Glomerular endothelial cell (primary cell): ENCODE data around the gene HSPG2. TPM values are rescaled to one million over a fixed set of nuclear protein-coding genes. Genes with fewer than 3 reads are reported as not detected.
A peak's percentile ranks its signal among the peaks of the same experiment; 100 is the strongest.

ENCODE experiments used
- DNase-seq: peaks from one replicate; pipeline ENCODE4 v3.0.0-alpha.2; 2011; ENCODE audit warnings: low read depth, low spot score; ENCODE audit errors: extremely low read depth
- total RNA-seq: library from RNA; depleted of rRNA; stranded (reverse); fragments of >200 nt; gene quantifications from 2 replicates; pipeline ENCODE4 v1.2.3, GENCODE V29; 2015

HSPG2 gene
- total RNA-seq, 1 donor from 2014 or later, result 3,652 TPM

DNA sequence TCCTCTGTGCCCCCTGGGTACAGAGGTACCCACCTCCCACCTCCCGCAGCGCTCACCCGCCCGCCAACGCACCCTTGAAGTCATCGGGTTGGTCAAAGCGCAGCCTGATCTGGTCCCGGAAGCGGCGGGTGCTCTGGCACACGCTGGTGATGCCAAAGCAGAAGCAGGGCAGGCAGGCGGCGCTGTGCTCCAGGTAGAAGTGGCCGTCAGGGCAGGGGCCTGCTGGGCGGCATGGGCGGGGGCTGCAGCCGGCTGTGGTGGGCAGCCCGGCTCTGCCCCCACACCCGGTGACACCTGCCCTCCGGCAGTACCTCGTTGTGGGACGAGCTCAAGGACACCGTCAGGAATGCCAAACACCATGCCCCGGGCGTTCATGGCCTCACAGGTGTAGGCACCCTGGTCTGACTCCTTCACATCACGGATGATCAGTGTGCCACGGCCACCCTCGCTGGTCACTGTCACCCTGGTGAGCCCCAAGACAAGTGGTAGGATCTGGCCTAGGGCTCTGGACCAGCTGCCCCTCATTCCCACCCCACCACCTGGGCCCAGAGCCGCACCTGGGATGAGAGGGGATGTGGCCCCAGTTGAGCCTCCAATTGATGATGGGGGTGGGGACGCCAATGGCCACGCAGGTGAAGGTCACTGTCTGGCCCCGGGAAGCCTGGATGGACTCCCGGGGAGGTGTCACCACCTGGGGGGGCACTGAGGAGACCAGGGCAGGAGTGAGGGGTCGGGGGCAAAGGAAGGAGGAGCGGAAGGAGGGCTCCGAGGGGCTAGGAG is 52.5 kb downstream of the HSPG2 start:
- no peak for DNase-seq

DNA sequence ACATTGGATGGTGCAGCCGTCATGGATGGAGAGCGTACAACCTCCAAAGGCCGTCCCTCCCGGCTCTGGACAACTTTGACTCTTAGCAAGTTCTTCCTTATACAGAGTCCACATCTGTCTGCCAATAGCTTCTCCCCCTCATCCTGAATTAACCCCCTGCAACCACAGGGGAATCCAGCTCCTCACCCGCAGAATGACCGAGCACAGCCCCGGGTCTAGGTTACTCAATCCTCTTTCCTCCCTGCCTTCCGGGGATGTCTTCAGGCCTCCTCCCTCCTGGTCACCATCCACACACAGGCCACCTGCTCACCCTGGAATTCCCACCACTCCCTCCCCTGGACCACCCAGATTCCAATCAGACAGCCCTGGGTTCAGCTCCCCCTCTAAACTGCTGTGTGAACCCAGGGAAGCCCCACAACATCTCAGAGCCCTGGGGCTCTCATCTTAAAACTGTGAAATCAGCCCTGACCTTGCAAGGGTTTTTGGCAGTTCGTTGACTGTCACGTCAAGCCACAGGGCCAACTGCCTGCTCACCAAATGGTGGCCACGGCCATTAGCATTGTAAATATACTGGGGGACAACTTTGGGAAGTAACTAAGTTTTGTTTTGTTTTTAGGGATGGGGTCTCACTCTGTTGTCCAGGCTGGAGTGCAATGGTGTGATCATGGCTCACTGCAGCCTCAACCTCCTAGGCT is 54.2 kb downstream of the HSPG2 start:
- DNase-seq, result no peak

DNA sequence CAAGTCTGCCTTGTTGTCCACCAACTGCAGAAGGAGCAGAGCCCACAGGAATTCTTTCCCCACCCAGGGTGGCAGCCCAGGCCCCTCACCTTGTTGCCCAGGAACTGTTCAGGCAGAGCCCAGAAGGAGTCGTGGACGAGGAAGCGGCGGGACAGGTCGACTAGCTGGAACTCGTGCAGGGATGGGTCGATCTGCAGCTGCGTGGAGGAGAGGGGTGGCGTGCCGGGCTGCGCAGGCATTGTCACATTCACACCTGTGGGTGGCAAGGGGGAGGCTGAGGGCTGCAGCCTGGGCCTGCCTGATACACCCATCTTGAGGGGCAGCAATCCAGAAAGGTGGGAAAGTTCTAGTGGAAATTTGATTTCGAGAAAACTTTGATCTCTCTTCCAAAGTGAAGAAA is 55.9 kb downstream of the HSPG2 start:
- DNase-seq, result no peak

DNA sequence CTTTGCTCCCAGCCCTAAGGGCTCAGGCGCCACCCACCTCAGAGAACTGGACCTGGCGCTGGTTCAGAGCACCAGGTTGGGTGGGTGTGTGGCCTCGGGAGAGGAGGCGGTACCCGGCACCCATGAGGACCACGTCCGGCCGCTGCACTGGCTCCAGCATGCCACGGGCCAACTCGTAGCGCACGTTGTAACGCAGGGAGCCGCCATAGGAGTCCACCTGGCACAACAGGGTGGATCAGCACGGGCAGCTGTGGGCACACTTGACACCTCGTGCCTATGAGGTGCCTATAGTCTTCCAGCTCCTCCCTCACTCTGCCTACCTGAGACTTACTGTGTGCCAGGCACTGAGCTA is 56.5 kb downstream of the HSPG2 start:
- DNase-seq, result no peak

DNA sequence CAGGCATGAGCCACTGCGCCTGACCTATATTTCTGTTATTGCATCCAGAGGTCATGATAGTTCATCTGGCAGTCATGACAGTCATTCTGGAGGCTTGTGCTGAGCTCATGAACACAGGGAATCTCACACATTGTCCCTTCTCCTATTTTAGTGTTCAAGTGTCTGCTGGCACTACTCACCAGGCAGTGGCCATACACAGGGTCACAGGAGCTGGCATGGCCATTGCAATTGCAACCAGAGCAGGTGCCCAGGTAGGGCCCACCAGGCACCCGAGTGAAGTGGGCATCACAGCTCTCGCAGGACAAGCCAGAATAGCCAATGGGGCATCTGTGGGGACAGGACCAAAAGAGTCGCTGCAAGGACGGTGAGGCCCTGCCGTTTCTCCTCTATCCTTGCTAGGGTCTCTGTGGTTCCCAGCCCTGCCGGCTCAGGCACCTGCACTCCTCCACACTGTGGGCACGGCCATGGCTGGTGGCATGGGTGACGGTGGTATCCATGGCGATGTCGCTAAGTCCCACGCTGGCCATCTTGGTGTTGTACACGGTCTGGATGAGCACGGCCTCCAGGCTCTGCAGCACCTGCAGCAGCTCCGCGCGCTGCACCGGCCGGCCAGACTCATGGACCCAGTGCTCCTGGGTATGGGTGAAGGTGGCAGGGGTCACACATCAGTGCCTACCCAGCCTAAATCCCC is 57.0 kb downstream of the HSPG2 start:
- DNase-seq, result no peak

DNA sequence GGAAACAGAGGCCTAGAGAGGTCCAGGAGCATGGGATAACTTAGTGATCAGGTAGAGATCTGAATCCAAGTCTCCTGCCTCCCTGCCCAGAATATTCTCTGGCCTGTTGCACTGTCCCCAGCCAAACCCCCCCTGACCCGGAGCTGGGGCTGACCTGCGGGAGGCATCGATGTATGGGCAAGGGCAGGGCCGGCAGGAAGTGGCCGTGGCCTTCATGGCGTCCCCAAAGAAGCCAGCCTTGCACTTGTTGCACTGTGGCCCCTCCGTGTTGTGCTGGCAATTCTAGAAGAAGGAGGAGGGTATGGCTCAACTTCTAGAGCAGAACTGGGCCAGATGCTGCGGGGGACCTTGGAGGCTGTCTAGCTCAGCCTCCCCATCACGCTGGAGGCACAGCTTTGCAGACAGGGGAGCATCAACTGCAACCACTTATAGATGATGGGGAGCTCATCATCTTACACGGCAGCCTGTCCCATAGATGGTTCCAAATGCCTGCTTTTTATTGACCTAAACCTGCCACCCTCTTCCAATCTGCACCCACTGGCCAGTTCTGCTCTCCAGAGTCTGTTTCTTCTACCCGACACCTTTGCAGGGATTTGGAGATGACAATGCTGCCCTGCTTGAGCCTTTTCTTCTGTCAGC is 58.2 kb downstream of the HSPG2 start:
- no peak for DNase-seq

DNA sequence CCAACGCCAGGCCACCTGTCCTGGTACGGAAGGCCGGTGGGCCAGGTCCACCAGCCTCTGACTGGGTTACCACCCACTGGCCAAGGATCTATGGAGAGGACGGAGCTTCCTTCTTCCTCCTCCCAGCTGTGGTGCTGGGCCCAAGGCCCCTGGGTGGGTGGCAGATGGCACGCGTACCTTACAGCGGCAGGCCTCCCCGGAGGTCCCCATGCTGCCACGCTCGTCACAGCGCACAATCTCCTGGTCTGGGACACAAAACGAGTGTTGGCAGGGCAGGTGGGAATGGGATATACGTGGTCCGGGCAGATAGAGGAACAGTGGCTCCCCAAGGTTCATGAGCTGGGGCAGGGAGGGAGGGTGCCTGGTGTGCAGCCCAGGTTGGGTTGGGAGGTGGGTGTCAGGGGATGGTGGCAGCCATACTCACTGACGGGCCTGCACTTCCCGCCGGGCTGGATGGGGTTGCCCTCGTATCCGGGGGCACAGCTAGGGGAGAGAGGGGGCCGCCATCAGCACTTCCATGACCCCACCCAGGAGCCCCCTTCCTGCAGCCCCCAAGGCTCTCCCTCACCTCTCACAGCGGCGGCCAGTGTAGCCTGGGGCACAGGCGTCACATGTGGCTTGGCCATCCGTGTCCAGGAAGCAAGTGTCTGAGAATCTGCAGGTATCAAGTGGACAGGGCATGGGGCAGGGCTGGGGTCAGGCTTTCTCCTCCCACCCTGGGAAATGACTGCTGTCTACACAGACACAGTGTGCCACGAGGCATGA is 58.9 kb downstream of the HSPG2 start:
- DNase-seq, result no peak

DNA sequence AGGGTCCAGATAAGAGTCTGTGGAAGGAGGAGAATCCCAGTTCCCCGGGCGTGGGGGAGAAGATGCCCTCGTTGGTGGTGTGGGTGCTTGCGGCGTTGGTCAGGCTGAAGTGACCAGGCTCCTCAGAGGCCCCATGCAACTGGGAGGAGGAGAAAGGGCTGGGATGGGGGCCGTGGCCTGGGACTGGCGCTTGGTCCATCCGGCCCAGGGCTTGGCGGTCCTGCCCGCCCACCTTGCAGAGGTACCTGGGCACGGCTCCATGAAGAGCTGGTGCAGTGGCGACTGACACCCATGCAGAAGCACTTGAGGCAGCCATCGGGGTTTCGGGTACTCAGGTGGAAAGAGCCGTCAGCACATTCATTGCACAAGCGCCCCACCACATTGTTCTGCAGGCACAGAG is 60.8 kb downstream of the HSPG2 start:
- DNase-seq, result no peak

DNA sequence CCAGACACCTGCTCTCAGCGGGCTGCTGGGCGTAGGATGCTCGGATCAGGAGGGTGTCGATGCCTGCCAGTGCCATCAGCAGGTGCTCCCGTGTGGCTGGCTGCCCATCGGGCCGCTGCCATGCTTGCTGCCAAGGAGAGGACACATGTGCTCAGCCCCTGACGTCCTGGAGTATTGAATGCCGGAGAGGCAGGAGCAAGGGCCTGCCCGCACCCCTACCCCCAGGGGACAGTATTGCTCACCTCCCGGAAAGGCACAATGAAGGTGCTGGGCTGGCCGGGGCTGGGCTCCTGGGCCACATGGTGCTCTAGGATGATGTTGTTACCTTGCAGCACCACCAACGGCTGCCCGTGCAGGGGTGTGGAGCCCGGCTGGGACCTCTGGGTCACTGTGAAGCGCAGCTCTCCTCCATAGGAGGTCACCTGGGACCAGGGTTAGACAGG is 61.5 kb downstream of the HSPG2 start:
- DNase-seq, result no peak

DNA sequence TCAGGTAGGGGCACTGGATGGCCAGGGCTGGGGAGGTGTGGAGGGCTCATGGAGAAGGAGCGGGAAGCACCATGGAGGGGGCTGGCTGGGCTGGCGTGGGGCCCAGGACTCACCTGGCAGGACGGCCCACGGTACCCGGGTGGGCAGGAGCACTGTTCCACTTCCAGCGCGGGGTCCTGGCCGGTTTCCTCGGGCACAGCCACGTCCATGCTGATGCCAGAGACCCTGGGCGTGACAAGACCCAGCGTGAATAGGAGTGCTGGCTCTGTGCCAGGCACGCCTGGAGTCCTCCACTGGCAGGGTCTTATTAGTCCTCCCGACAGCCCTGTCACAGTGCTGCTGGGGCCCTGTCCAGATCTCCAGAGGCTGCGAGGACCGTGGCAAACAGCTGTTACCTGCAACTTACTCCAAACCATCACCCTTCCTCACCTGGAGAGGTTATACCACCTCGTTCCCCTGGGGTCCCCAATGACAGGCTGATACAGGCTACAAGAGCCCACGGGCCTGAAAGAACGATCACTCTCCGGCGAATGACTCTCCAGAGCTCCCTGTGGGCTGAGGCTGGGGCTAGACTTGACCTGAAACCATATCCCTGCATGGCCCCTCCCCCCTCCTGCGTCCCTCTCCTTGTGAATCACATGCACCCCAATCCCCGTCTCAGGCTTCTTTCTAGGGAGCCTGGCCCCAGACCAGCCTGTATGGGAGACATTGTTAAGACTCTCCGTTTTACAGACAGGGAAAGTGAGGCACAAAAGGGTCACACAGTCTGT is 62.1 kb downstream of the HSPG2 start:
- DNase-seq, result no peak

DNA sequence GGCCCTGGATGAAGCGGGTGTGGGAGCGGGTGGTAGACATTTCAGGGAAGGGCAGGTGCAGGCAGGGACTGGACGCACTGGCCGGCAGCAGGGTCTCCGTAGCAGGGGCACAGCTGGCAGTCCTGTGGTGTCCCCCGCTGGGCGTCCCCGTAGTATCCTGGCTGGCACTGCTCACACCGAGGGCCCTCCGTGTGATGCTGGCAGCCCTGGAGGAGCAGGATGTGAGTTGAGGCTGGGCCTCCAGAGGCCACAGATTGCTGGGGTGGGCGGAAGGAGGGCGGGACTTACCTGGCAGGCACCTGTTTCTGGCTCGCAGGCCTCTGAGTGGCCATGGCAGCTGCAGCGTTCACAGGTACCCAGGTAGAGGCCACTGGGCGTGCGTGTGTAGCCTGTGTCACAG is 62.8 kb downstream of the HSPG2 start:
- DNase-seq, result no peak

DNA sequence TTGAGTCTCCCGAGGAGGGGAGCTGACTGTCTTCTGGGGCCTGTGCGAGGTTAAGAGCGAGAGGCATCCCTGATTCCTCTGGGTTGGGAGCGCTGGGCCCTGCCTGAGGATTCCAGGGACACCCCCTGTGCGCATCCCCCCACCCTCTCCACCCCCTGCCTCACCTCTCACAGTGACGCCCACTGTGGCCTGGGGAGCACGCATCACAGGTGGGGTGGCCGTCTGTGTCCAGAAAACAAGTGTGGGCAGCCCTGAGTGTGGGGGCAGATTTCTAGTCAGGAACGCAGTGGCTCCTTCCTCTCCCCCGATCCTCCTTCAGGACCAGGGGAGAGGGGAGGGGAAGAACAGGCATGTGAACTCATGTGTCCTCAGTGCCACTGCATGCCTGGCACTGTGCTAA is 63.3 kb downstream of the HSPG2 start:
- DNase-seq, result no peak

DNA sequence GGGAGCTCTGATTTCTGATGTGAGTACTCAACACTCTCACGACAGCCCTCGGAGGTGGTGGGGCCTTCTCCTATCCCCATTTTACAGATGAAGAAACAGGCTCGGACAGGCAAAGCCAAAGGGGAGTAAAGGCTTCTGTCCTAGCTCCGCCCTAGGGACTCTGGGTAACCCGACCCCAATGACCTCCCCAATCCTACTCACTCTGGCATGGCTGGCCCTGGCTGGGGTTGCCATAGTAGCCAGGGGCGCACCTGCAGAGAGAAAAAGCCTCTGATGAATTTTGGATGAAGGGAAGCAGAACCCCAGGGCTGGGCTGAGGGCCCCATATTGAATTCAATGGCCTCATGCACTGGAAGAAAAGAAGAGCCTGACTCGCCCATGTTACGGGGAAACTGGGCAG is 63.9 kb downstream of the HSPG2 start:
- DNase-seq, result no peak

DNA sequence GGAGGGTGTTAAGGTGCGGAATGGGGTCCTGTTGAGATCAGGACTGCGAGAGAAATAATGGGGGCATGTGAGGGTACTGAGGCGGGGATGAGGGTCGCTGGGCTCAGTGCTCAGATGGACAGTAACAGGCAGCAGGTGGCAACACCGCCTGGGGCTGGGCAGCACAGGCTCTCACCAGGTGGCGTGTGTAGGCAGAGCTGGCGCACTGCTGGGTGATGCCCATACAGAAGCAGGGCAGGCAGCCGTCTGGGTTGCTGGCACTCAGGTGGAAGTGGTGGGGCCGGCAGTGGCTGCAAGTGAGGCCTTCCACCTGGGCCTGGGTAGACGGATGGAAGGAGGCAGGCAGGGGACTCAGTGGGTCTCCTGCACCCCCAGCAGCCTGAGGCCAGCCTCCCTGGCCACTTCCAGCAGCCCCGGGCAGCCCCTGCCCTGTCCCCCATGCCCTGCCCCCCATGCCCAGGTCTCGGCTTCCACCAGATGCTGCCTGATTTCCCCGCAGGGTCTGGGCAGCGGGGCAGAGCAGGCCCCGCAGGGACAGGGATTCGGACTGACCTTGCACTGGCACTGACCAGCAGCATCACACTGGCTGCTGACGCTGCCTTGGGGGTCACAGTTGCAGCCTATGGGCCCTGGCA is 64.5 kb downstream of the HSPG2 start:
- no peak for DNase-seq

DNA sequence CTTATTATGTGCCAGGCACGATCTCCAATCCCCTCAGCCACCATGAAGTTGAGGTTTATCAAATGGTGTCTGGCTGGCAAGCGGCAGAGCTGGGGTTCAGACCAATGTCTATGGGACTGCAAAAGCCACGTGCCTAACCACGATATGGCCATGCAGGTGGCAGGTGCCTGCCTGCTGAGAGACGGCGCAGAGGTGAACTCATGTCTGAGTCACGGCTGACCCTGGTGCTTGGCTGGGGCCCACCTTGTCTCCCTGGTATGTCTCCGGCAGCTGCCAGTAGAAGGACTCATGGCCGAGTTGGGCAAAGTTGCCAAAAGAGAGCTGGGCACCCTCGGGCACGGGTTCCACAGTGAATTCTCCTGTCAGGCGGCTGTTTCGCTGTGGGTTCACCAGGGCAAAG is 65.2 kb downstream of the HSPG2 start:
- no peak for DNase-seq

DNA sequence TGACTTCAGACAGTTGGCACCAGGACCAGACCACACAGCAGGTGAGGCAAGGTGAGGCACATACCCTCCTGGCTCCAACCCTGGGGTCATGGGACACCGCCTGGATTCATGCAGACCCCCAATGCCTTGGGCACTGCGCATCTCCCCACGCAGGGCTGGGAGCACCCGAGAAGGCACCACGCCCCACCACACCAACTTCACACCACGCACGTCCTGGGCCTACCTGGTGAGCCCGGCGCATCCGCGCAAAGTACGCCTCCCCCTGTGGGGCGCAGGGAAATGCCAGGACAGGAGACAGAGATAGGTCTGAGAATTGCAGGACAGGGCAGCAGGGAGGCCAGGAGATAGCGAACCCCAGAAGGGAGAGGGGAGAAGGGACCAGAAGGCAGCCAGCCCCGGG is 66.5 kb downstream of the HSPG2 start:
- no peak for DNase-seq

DNA sequence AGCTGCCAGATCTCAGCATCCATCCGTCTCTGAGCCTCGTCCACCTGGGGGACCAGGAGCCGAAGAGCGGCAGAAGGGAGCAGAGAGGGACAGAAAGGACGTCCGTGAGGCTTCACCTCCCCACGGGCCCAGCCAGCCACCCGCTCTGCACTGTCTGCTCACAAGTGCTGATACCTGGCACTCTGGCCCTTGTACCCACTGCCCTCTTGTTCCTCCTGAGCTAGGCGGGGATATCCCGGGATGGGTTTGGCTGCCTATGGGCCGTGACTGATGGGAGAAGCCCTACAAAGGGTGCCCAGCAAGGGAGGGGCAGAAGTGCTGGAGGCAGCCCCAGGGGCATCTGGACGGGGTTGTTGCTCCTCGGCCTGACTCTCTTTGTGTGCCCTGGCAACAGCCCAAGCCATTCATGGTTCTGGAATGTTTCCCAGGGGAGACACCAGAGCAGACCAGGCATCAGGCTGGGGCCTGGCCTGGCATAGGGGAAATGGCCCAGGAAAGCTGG is 67.4 kb downstream of the HSPG2 start:
- DNase-seq, result peak; percentile 34

DNA sequence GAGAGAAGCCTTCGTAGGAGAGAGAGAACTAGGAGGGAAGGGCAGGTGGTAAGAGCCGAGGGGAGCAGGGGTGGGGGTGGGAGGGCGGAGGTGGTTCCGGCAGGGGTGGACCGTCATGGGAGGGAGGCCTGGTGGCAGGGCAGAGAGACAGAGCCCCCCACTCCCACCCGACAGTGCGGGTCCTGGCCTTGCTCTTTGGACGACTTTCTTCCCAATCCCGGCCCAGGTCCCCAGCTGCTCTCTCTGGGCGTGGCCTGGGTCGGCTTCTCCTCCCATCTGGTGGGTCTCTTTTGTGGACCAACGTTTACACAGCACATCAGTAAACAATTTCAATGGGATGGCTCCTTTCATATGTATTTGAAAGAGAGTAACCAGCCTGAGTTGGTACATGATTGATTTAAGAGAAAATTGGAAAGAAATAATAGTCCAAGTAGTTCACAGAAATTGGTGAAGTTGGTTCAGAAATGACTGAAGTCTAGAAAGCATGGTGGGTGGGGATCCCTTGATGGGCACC is 68.1 kb downstream of the HSPG2 start:
- DNase-seq, result no peak

DNA sequence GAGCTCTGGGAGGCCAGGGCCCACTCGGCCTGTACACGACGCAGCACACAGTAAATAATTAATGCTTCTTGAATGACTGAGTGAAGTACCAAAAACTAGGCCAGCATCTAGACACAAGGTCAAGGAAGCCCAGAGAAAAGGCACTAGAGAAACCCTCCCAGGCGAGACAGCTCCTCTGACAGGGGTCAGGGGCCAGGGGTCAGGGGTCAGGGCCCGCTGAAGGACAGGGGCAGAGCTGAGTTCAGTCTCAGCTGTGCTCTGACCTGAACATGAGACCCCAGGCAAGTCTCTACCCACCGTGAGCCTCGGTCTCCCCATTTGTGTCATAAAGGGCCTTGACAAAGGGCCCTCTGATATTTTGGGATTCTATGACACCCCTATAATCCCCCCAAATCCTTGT is 68.6 kb downstream of the HSPG2 start:
- DNase-seq, result no peak
